Stomach (tissue), 4 donors: ENCODE measurements around the gene FLRT1.

Experiments
- CTCF ChIP-seq, 7 experiments: fragments of 450-650 bp in 4 of 7; fragments of 200-600 bp in 3 of 7; sonication (generic) in 3 of 7; IDR thresholded peaks; one replicate each; pipeline ENCODE4 v1.5.1; 2016 to 2019; ENCODE audit warnings: antibody characterized with exemption in 7 of 7, control low read depth in 2 of 7, mild to moderate bottlenecking in 1 of 7
- EP300 ChIP-seq: sonication (generic); formaldehyde crosslinking; IDR thresholded peaks from one replicate; pipeline ENCODE4 v1.6.1; 2017; ENCODE audit warnings: antibody characterized with exemption
- POLR2A ChIP-seq, 4 donors: fragments of 450-650 bp; IDR thresholded peaks; one replicate each; pipeline ENCODE4 v1.6.1; 2016; ENCODE audit warnings: antibody characterized with exemption in 4 of 4, control low read depth in 2 of 4, mild to moderate bottlenecking in 1 of 4, moderate library complexity in 1 of 4
- POLR2AphosphoS5 ChIP-seq, 3 donors: sonication (generic); formaldehyde crosslinking; IDR thresholded peaks; one replicate each; pipeline ENCODE4 v1.6.1; 2016; ENCODE audit warnings: antibody characterized with exemption in 3 of 3

- TF ChIP-seq CTCF (IDR thresholded peaks at IDR 0.05) (no peak), POLR2AphosphoS5 (IDR thresholded peaks at IDR 0.05) (no peak), POLR2A (IDR thresholded peaks at IDR 0.05) (no peak), EP300 (no peak)
Measured at GRCh38 chr11:64043545-64043944, 7.8 kb downstream of the FLRT1 start.
